PC-3 (cell line): ENCODE measurements around the gene ILKAP. TPM values are rescaled to one million over a fixed set of nuclear protein-coding genes. Genes with fewer than 3 reads are reported as not detected.

Experiments used
- ATAC-seq: fragments of 200-7000 bp; cut with Tn5 transposase; 2 replicates; pipeline ENCODE4 v1.9.1; 2020; ENCODE audit warnings: mild to moderate bottlenecking, moderate library complexity
- BruUV-seq: library from RNA; stranded (reverse); fragments of 400-500 nt; replicated peaks from 2 replicates; lab custom pipeline; 2021; lab: Mats Ljungman, UMichigan
- CTCF ChIA-PET: fragments of 300-600 bp; sonication (Branson Sonifier 250); formaldehyde crosslinking; loops from one replicate; lab custom pipeline; 2022; ENCODE audit warnings: antibody characterized with exemption; lab: Charles Lee
- POLR2A ChIA-PET: fragments of 300-600 bp; sonication (Branson Sonifier 250); formaldehyde crosslinking; loops from one replicate; lab custom pipeline; 2022; ENCODE audit warnings: antibody characterized with exemption; ENCODE audit not compliant: unreplicated experiment; lab: Charles Lee
- DNase-seq: peaks from one replicate; pipeline ENCODE4 v3.0.0-alpha.2; 2015
- H2AFZ ChIP-seq: fragments of 300-600 bp; sonication (generic); 2 replicates; pipeline ENCODE4 v1.6.0; 2016; ENCODE audit warnings: antibody characterized with exemption, low read length
- H3F3A ChIP-seq: fragments of 300-600 bp; sonication (generic); one replicate; pipeline ENCODE4 v1.6.0; 2017; ENCODE audit warnings: antibody characterized with exemption, low read length, control low read depth, mild to moderate bottlenecking; ENCODE audit not compliant: unreplicated experiment
- H3K27ac ChIP-seq: fragments of 300-600 bp; sonication (generic); 2 replicates; pipeline ENCODE4 v1.5.1; 2016; ENCODE audit warnings: mild to moderate bottlenecking, low read length
- H3K27me3 ChIP-seq: fragments of 300-600 bp; sonication (generic); 2 replicates; pipeline ENCODE4 v1.6.1; 2016; ENCODE audit warnings: low read length, mixed read lengths
- H3K36me3 ChIP-seq: fragments of 300-600 bp; sonication (generic); 2 replicates; pipeline ENCODE4 v1.6.1; 2016; ENCODE audit warnings: low read depth, mixed run types, low read length, mixed read lengths
- H3K4me1 ChIP-seq: fragments of 300-600 bp; sonication (generic); 2 replicates; pipeline ENCODE4 v1.5.1; 2016; ENCODE audit warnings: low read length; ENCODE audit not compliant: insufficient read depth
- H3K4me2 ChIP-seq: fragments of 300-600 bp; sonication (generic); 2 replicates; pipeline ENCODE4 v1.6.0; 2016; ENCODE audit warnings: low read length
- H3K4me3 ChIP-seq: fragments of 300-600 bp; sonication (generic); 2 replicates; pipeline ENCODE4 v1.5.1; 2016; ENCODE audit warnings: mild to moderate bottlenecking, low read length, mixed read lengths
- H3K79me2 ChIP-seq: fragments of 300-600 bp; sonication (generic); 2 replicates; pipeline ENCODE4 v1.6.1; 2017; ENCODE audit warnings: low read length, mixed read lengths
- H3K9ac ChIP-seq: fragments of 300-600 bp; sonication (generic); 2 replicates; pipeline ENCODE4 v1.6.0; 2016; ENCODE audit warnings: mild to moderate bottlenecking, low read length
- H3K9me2 ChIP-seq: fragments of 300-600 bp; sonication (generic); replicated peaks from 2 replicates; pipeline ENCODE4 v1.6.1; 2016; ENCODE audit warnings: mixed run types, low read length, mixed read lengths
- H3K9me3 ChIP-seq: fragments of 300-600 bp; sonication (generic); 2 replicates; pipeline ENCODE4 v1.6.1; 2016; ENCODE audit warnings: low read length, mixed read lengths
- H4K20me1 ChIP-seq: fragments of 300-600 bp; sonication (generic); 2 replicates; pipeline ENCODE4 v1.6.1; 2016; ENCODE audit warnings: low read length, mixed read lengths
- EZH2 ChIP-seq: fragments of 300-600 bp; sonication (generic); IDR thresholded peaks from one replicate; pipeline ENCODE4 v1.6.1; 2017; ENCODE audit warnings: antibody characterized with exemption, mild to moderate bottlenecking, low read length; ENCODE audit not compliant: unreplicated experiment
- EZH2phosphoT487 ChIP-seq: fragments of 300-600 bp; sonication (generic); IDR thresholded peaks from 2 replicates; pipeline ENCODE4 v1.6.1; 2018; ENCODE audit warnings: mild to moderate bottlenecking, antibody characterized with exemption, low read length, borderline replicate concordance
- intact Hi-C: fragments of 100-400 bp; cut with micrococcal nuclease; formaldehyde crosslinking; loops from 2 replicates; pipeline ENCODE4 v1.9.0; 2023
- total RNA-seq: library from RNA; depleted of rRNA; stranded (reverse); fragments of >200 nt; gene quantifications from 2 replicates; pipeline ENCODE4 v1.2.3, GENCODE V29; 2014
- TF ChIP-seq, protein P1 (sequence below): fragments of 300-600 bp; sonication (generic); conservative IDR thresholded peaks from 2 replicates; pipeline ENCODE4 v1.5.1; 2017; ENCODE audit warnings: antibody characterized with exemption, low read depth, mild to moderate bottlenecking, low read length

The ILKAP gene
- total RNA-seq, 1 experiment from 2014 or later: 30.7 TPM

- Histone ChIP-seq H3K9ac (no peak overlapping the region), H3K4me3 (no peak overlapping the region), H3F3A (no peaks in the 10 kb centered on the region), H3K9me3 (no peaks in the 10 kb centered on the region), H3K79me2 (no peaks in the 10 kb centered on the region), H3K36me3 (no peaks in the 10 kb centered on the region), H3K27me3 (no peaks in the 10 kb centered on the region), H3K4me2 (no peak overlapping the region), H3K9me2 (no peaks in the 10 kb centered on the region), H3K4me1 (no peaks in the 10 kb centered on the region), H2AFZ (no peak overlapping the region), H4K20me1 (no peaks in the 10 kb centered on the region), H3K27ac (no peak overlapping the region)
- TF ChIP-seq EZH2: no peak
- no peak for TF ChIP-seq EZH2phosphoT487
- TF ChIP-seq, protein P1, sequence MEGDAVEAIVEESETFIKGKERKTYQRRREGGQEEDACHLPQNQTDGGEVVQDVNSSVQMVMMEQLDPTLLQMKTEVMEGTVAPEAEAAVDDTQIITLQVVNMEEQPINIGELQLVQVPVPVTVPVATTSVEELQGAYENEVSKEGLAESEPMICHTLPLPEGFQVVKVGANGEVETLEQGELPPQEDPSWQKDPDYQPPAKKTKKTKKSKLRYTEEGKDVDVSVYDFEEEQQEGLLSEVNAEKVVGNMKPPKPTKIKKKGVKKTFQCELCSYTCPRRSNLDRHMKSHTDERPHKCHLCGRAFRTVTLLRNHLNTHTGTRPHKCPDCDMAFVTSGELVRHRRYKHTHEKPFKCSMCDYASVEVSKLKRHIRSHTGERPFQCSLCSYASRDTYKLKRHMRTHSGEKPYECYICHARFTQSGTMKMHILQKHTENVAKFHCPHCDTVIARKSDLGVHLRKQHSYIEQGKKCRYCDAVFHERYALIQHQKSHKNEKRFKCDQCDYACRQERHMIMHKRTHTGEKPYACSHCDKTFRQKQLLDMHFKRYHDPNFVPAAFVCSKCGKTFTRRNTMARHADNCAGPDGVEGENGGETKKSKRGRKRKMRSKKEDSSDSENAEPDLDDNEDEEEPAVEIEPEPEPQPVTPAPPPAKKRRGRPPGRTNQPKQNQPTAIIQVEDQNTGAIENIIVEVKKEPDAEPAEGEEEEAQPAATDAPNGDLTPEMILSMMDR: no peak
- ChIA-PET CTCF (no interaction called here), POLR2A (no interaction called here)
- intact Hi-C loops: no loop called here
- no peak for DNase-seq
- BruUV-seq: no TSS peak
- ATAC-seq: no peak
Measured at GRCh38 chr2:238124488-238125126, 78.9 kb downstream of the ILKAP start.

- intact Hi-C loops: no loop called here
- H3K4me1 ChIP-seq: no peaks in the 10 kb centered on the region
- H3K9me3 ChIP-seq: no peaks in the 10 kb centered on the region
- BruUV-seq: no TSS peak
- ChIA-PET POLR2A (no interaction called here), CTCF (no interaction called here)
- TF ChIP-seq EZH2 (no peak), EZH2phosphoT487 (no peak)
- TF ChIP-seq, protein P1: no peak
- no peak overlapping the region for H3K4me3 ChIP-seq
- no peaks in the 10 kb centered on the region for H3K36me3 ChIP-seq
- H3K9ac ChIP-seq: no peak overlapping the region
- no peaks in the 10 kb centered on the region for H3K27me3 ChIP-seq
- no peaks in the 10 kb centered on the region for H4K20me1 ChIP-seq
- no peak for ATAC-seq
- no peaks in the 10 kb centered on the region for H3K9me2 ChIP-seq
- H2AFZ ChIP-seq: no peak overlapping the region
- H3K27ac ChIP-seq: no peak overlapping the region
- no peak for DNase-seq
- H3K4me2 ChIP-seq: no peak overlapping the region
- H3F3A ChIP-seq: no peaks in the 10 kb centered on the region
- H3K79me2 ChIP-seq: no peaks in the 10 kb centered on the region
Measured at GRCh38 chr2:238123991-238124470, 79.5 kb downstream of the ILKAP start.

- Histone ChIP-seq H3F3A (no peaks in the 10 kb centered on the region), H3K27me3 (no peaks in the 10 kb centered on the region), H3K9me2 (no peaks in the 10 kb centered on the region), H4K20me1 (no peaks in the 10 kb centered on the region), H3K9ac (no peak overlapping the region), H3K4me2 (no peak overlapping the region), H2AFZ (no peak overlapping the region), H3K4me3 (no peak overlapping the region), H3K9me3 (no peaks in the 10 kb centered on the region), H3K79me2 (no peaks in the 10 kb centered on the region), H3K36me3 (no peaks in the 10 kb centered on the region), H3K4me1 (no peaks in the 10 kb centered on the region), H3K27ac (no peak overlapping the region)
- no peak for TF ChIP-seq EZH2phosphoT487
- no peak for TF ChIP-seq EZH2
- TF ChIP-seq, protein P1: no peak
- ChIA-PET POLR2A (no interaction called here), CTCF (no interaction called here)
- no peak for DNase-seq
- intact Hi-C loops: no loop called here
- ATAC-seq: no peak
- BruUV-seq: no TSS peak
Measured at GRCh38 chr2:238123218-238123971, 80.1 kb downstream of the ILKAP start.
